ENCODE data around the gene USP6NL.

Gene USP6NL

GRCh38 chr10:11597470-11597869 lies 14.0 kb downstream of the USP6NL start:
- H3K36me3 ChIP-seq (ENCODE audit: control insufficient read depth in 1 of 2, insufficient read depth in 2 of 2, low read length in 2 of 2) = no peaks in the 10 kb centered on the region
- no peak overlapping the region for H3K9ac ChIP-seq (ENCODE audit: low read depth in 1 of 2, low read length in 2 of 2)
- no peaks in the 10 kb centered on the region for H3K9me3 ChIP-seq (ENCODE audit: control insufficient read depth in 1 of 2, low read length in 2 of 2)
- peaks cover 0 to 10% of the 10 kb centered on the region in 2 donors for H3K4me1 ChIP-seq (ENCODE audit: control insufficient read depth in 1 of 2, insufficient read depth in 2 of 2, low read length in 2 of 2)
- H3K27me3 ChIP-seq (ENCODE audit: control insufficient read depth in 1 of 2, insufficient read depth in 2 of 2, low read length in 2 of 2) = no peaks in the 10 kb centered on the region
- no peak overlapping the region for H3K4me3 ChIP-seq (ENCODE audit: low read depth in 1 of 2, low read length in 2 of 2)
- H3K27ac ChIP-seq (ENCODE audit: low read depth, low read length) = no peak overlapping the region

- no peak overlapping the region for H3K27ac ChIP-seq (ENCODE audit: low read depth, low read length)
- no peak overlapping the region for H3K4me3 ChIP-seq (ENCODE audit: low read depth in 1 of 2, low read length in 2 of 2)
- no peaks in the 10 kb centered on the region for H3K27me3 ChIP-seq (ENCODE audit: control insufficient read depth in 1 of 2, insufficient read depth in 2 of 2, low read length in 2 of 2)
- no peaks in the 10 kb centered on the region for H3K36me3 ChIP-seq (ENCODE audit: control insufficient read depth in 1 of 2, insufficient read depth in 2 of 2, low read length in 2 of 2)
- H3K9ac ChIP-seq (ENCODE audit: low read depth in 1 of 2, low read length in 2 of 2) = no peak overlapping the region
- no peaks in the 10 kb centered on the region for H3K9me3 ChIP-seq (ENCODE audit: control insufficient read depth in 1 of 2, low read length in 2 of 2)
- H3K4me1 ChIP-seq (ENCODE audit: control insufficient read depth in 1 of 2, insufficient read depth in 2 of 2, low read length in 2 of 2) = peaks cover 0 to 8% of the 10 kb centered on the region in 2 donors
These were observed 16.1 kb downstream of the USP6NL start for GRCh38 chr10:11595395-11595692.

GRCh38 chr10:11594589-11595394 lies 16.7 kb downstream of the USP6NL start:
- H3K27me3 ChIP-seq (ENCODE audit: control insufficient read depth in 1 of 2, insufficient read depth in 2 of 2, low read length in 2 of 2) = no peaks in the 10 kb centered on the region
- no peak overlapping the region for H3K27ac ChIP-seq (ENCODE audit: low read depth, low read length)
- H3K4me3 ChIP-seq (ENCODE audit: low read depth in 1 of 2, low read length in 2 of 2) = no peak overlapping the region
- H3K4me1 ChIP-seq (ENCODE audit: control insufficient read depth in 1 of 2, insufficient read depth in 2 of 2, low read length in 2 of 2) = peaks cover 0 to 8% of the 10 kb centered on the region in 2 donors
- no peaks in the 10 kb centered on the region for H3K36me3 ChIP-seq (ENCODE audit: control insufficient read depth in 1 of 2, insufficient read depth in 2 of 2, low read length in 2 of 2)
- H3K9me3 ChIP-seq (ENCODE audit: control insufficient read depth in 1 of 2, low read length in 2 of 2) = no peaks in the 10 kb centered on the region
- H3K9ac ChIP-seq (ENCODE audit: low read depth in 1 of 2, low read length in 2 of 2) = no peak overlapping the region

- Histone ChIP-seq H3K4me1 (ENCODE audit: control insufficient read depth in 1 of 2, insufficient read depth in 2 of 2, low read length in 2 of 2) (peaks cover 0 to 13% of the 10 kb centered on the region in 2 donors), H3K9ac (ENCODE audit: low read depth in 1 of 2, low read length in 2 of 2) (no peak overlapping the region), H3K36me3 (ENCODE audit: control insufficient read depth in 1 of 2, insufficient read depth in 2 of 2, low read length in 2 of 2) (no peaks in the 10 kb centered on the region), H3K27ac (ENCODE audit: low read depth, low read length) (no peak overlapping the region), H3K27me3 (ENCODE audit: control insufficient read depth in 1 of 2, insufficient read depth in 2 of 2, low read length in 2 of 2) (no peaks in the 10 kb centered on the region), H3K9me3 (ENCODE audit: control insufficient read depth in 1 of 2, low read length in 2 of 2) (no peaks in the 10 kb centered on the region), H3K4me3 (ENCODE audit: low read depth in 1 of 2, low read length in 2 of 2) (no peak overlapping the region)
These were observed 17.8 kb downstream of the USP6NL start for GRCh38 chr10:11593612-11594011.

- peaks cover 0 to 6% of the 10 kb centered on the region in 2 donors for H3K4me1 ChIP-seq (ENCODE audit: control insufficient read depth in 1 of 2, insufficient read depth in 2 of 2, low read length in 2 of 2)
- no peak overlapping the region for H3K9ac ChIP-seq (ENCODE audit: low read depth in 1 of 2, low read length in 2 of 2)
- no peak overlapping the region for H3K27ac ChIP-seq (ENCODE audit: low read depth, low read length)
These were observed 21.7 kb downstream of the USP6NL start for GRCh38 chr10:11589738-11590137.

DNA sequence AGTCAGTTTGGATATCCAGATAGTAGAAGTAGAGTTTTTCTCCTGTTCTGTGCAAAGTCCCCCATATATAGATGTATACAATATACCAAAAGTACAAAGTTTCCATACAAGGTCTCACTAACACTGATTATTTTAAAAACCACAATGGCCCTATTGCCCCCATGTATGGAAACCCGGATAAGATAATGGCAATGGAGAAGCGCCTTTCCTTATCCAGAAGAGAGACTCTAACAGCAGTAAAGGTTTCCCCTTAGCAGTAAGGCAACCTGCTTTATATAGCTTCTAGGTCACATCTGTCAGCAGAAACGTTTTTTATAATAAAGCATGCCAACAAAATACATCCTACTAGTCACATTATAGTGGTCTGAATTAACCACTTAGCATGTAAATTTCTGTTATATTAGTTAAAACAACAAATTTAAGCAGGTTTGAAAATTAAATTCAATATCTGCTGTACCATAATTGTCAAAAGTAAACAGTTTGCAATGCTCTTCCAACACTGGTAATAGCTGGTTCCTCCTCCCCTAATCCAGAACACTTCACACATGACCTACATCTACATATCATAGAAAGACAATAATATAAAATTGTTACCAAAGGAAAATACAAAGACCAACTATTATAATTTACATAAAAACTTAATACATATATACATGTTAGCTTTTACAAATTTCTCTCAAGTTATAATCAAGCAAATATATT lies 22.4 kb downstream of the USP6NL start:
- Histone ChIP-seq H3K9me3 (ENCODE audit: control insufficient read depth in 1 of 2, low read length in 2 of 2) (no peaks in the 10 kb centered on the region), H3K9ac (ENCODE audit: low read depth in 1 of 2, low read length in 2 of 2) (no peak overlapping the region), H3K27me3 (ENCODE audit: control insufficient read depth in 1 of 2, insufficient read depth in 2 of 2, low read length in 2 of 2) (no peaks in the 10 kb centered on the region), H3K4me1 (ENCODE audit: control insufficient read depth in 1 of 2, insufficient read depth in 2 of 2, low read length in 2 of 2) (peaks cover 0 to 6% of the 10 kb centered on the region in 2 donors), H3K27ac (ENCODE audit: low read depth, low read length) (no peak overlapping the region), H3K36me3 (ENCODE audit: control insufficient read depth in 1 of 2, insufficient read depth in 2 of 2, low read length in 2 of 2) (no peaks in the 10 kb centered on the region), H3K4me3 (ENCODE audit: low read depth in 1 of 2, low read length in 2 of 2) (no peak overlapping the region)

More at GRCh38 chr10:11589738-11590137, 21.7 kb downstream of the USP6NL start:
- Histone ChIP-seq H3K9me3 (ENCODE audit: control insufficient read depth in 1 of 2, low read length in 2 of 2) (no peaks in the 10 kb centered on the region), H3K4me3 (ENCODE audit: low read depth in 1 of 2, low read length in 2 of 2) (no peak overlapping the region), H3K27me3 (ENCODE audit: control insufficient read depth in 1 of 2, insufficient read depth in 2 of 2, low read length in 2 of 2) (no peaks in the 10 kb centered on the region), H3K36me3 (ENCODE audit: control insufficient read depth in 1 of 2, insufficient read depth in 2 of 2, low read length in 2 of 2) (no peaks in the 10 kb centered on the region)

- no peak overlapping the region for H3K27ac ChIP-seq (ENCODE audit: low read depth, low read length)
- H3K4me1 ChIP-seq (ENCODE audit: control insufficient read depth in 1 of 2, insufficient read depth in 2 of 2, low read length in 2 of 2) = peaks cover 0 to 6% of the 10 kb centered on the region in 2 donors
- H3K9me3 ChIP-seq (ENCODE audit: control insufficient read depth in 1 of 2, low read length in 2 of 2) = no peaks in the 10 kb centered on the region
- H3K27me3 ChIP-seq (ENCODE audit: control insufficient read depth in 1 of 2, insufficient read depth in 2 of 2, low read length in 2 of 2) = no peaks in the 10 kb centered on the region
- no peak overlapping the region for H3K4me3 ChIP-seq (ENCODE audit: low read depth in 1 of 2, low read length in 2 of 2)
- H3K9ac ChIP-seq (ENCODE audit: low read depth in 1 of 2, low read length in 2 of 2) = no peak overlapping the region
- H3K36me3 ChIP-seq (ENCODE audit: control insufficient read depth in 1 of 2, insufficient read depth in 2 of 2, low read length in 2 of 2) = no peaks in the 10 kb centered on the region
These were observed 23.7 kb downstream of the USP6NL start for GRCh38 chr10:11587722-11588259.

DNA sequence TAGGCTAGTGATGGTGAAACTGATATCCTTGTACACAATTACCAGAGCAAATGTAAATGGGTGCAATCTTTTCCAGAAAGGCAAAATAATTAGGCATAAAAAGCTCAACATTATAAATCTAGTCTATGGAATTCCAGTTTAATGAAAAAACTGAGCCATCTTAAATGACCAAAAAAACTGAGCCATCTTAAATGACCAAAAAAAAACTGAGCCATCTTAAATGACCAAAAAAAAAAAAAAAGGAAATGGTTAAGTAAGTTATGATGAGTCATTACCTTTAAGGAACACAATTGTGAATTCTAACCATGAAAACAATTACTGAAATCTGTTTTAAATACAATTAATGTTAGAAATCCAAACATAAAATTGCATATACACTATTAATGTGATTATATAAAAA lies 25.3 kb downstream of the USP6NL start:
- Histone ChIP-seq H3K36me3 (ENCODE audit: control insufficient read depth in 1 of 2, insufficient read depth in 2 of 2, low read length in 2 of 2) (no peaks in the 10 kb centered on the region), H3K9ac (ENCODE audit: low read depth in 1 of 2, low read length in 2 of 2) (no peak overlapping the region), H3K27ac (ENCODE audit: low read depth, low read length) (no peak overlapping the region), H3K27me3 (ENCODE audit: control insufficient read depth in 1 of 2, insufficient read depth in 2 of 2, low read length in 2 of 2) (no peaks in the 10 kb centered on the region), H3K9me3 (ENCODE audit: control insufficient read depth in 1 of 2, low read length in 2 of 2) (no peaks in the 10 kb centered on the region), H3K4me3 (ENCODE audit: low read depth in 1 of 2, low read length in 2 of 2) (no peak overlapping the region), H3K4me1 (ENCODE audit: control insufficient read depth in 1 of 2, insufficient read depth in 2 of 2, low read length in 2 of 2) (peaks cover 0 to 6% of the 10 kb centered on the region in 2 donors)

- Histone ChIP-seq H3K36me3 (ENCODE audit: control insufficient read depth in 1 of 2, insufficient read depth in 2 of 2, low read length in 2 of 2) (no peaks in the 10 kb centered on the region), H3K27ac (ENCODE audit: low read depth, low read length) (no peak overlapping the region), H3K4me1 (ENCODE audit: control insufficient read depth in 1 of 2, insufficient read depth in 2 of 2, low read length in 2 of 2) (no peaks in the 10 kb centered on the region), H3K27me3 (ENCODE audit: control insufficient read depth in 1 of 2, insufficient read depth in 2 of 2, low read length in 2 of 2) (no peaks in the 10 kb centered on the region), H3K9me3 (ENCODE audit: control insufficient read depth in 1 of 2, low read length in 2 of 2) (no peaks in the 10 kb centered on the region), H3K9ac (ENCODE audit: low read depth in 1 of 2, low read length in 2 of 2) (no peak overlapping the region), H3K4me3 (ENCODE audit: low read depth in 1 of 2, low read length in 2 of 2) (no peak overlapping the region)
These were observed 30.2 kb downstream of the USP6NL start for GRCh38 chr10:11581213-11581612.

DNA sequence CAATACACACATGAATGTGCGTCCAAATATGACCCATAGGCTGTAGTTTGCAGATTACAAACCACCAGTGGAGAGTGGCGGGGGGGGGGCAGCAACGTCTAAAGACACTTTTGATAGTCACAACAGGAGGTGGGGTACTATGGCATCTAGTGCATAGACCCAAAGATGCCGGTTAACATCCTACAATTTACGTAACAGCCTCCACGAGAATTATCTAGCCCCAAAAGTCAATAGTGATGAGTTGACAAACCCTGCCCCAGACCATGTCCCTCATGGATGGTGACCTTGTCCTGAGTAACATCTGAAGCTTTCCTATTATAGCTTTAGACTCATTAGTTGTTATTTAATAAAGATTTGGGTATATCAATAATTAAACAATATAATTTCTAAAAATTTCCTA lies 31.6 kb downstream of the USP6NL start:
- Histone ChIP-seq H3K27ac (ENCODE audit: low read depth, low read length) (no peak overlapping the region), H3K36me3 (ENCODE audit: control insufficient read depth in 1 of 2, insufficient read depth in 2 of 2, low read length in 2 of 2) (no peaks in the 10 kb centered on the region)

More for the DNA sequence above, 31.6 kb downstream of the USP6NL start:
- Histone ChIP-seq H3K4me1 (ENCODE audit: control insufficient read depth in 1 of 2, insufficient read depth in 2 of 2, low read length in 2 of 2) (no peaks in the 10 kb centered on the region), H3K9me3 (ENCODE audit: control insufficient read depth in 1 of 2, low read length in 2 of 2) (no peaks in the 10 kb centered on the region), H3K9ac (ENCODE audit: low read depth in 1 of 2, low read length in 2 of 2) (no peak overlapping the region), H3K4me3 (ENCODE audit: low read depth in 1 of 2, low read length in 2 of 2) (no peak overlapping the region), H3K27me3 (ENCODE audit: control insufficient read depth in 1 of 2, insufficient read depth in 2 of 2, low read length in 2 of 2) (no peaks in the 10 kb centered on the region)
